Frontal cortex (tissue), 4 donors: ENCODE results near the gene LDHB. TPM values are rescaled to one million over a fixed set of nuclear protein-coding genes. Genes with fewer than 3 reads are reported as not detected.
"Not testable (repeated sequence)": the region's sequence is repeated elsewhere in the genome, so short reads cannot be mapped to it uniquely, and the experiment has no call there.

ENCODE experiments used
- DNase-seq, 2 donors: peaks; one replicate each; pipeline ENCODE4 v3.0.0; 2012; ENCODE audit warnings: low spot score in 2 of 2
- FAIRE-seq: peaks from 2 replicates; lab custom pipeline; 2012; peaks lifted over from hg19 to GRCh38; lab: Jason Lieb, UNC
- total RNA-seq: library from RNA; depleted of rRNA; stranded (reverse); fragments of >200 nt; gene quantifications from one replicate; pipeline ENCODE4 v1.2.3, GENCODE V29; 2014
- donor health status: control.
- donor health status: control.
- donor health status: control.

Gene LDHB
- total RNA-seq: 495 TPM

GRCh38 chr12:21657326-21658077 lies at the start of gene LDHB:
LDHB (minus strand) TSS chr12:21657842; CDS start chr12:21654671, 3,171 bp downstream.
- FAIRE-seq (no peak), DNase-seq (peak; percentile 64 to 81)

DNA sequence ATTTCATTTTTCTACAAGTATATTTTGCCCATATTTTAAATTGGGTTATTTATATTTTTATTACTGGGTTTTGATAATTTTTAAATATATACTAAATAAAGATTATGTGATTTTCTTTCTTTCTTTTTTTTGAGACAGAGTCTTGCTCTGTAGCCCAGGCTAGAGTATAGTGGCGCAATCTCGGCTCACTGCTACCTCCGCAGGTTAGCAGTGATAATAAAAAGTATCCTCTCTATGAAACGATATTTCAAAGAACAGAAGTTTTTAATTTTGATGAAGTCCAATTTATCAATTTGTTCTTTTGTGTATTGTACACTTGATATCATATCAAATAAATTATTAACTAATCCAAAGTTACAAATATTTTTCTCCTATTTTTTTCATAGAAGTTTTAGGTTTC lies 47.2 kb upstream of the LDHB start:
- no peak for FAIRE-seq
- no peak for DNase-seq

GRCh38 chr12:21699851-21700250 lies 42.2 kb upstream of the LDHB start:
- no peak for DNase-seq
- no peak for FAIRE-seq

- FAIRE-seq (peak; percentile 98), DNase-seq (no peak)
These were observed 40.4 kb upstream of the LDHB start for GRCh38 chr12:21697904-21698630.

- FAIRE-seq: no peak
These were observed 39.0 kb upstream of the LDHB start for GRCh38 chr12:21696625-21697024.

GRCh38 chr12:21695986-21696385 lies 38.3 kb upstream of the LDHB start:
- FAIRE-seq: no peak

More at GRCh38 chr12:21696625-21697024, 39.0 kb upstream of the LDHB start:
- DNase-seq: no peak

GRCh38 chr12:21694660-21695059 lies 37.0 kb upstream of the LDHB start:
- DNase-seq (no peak), FAIRE-seq (no peak)

More at GRCh38 chr12:21695986-21696385, 38.3 kb upstream of the LDHB start:
- no peak for DNase-seq

DNA sequence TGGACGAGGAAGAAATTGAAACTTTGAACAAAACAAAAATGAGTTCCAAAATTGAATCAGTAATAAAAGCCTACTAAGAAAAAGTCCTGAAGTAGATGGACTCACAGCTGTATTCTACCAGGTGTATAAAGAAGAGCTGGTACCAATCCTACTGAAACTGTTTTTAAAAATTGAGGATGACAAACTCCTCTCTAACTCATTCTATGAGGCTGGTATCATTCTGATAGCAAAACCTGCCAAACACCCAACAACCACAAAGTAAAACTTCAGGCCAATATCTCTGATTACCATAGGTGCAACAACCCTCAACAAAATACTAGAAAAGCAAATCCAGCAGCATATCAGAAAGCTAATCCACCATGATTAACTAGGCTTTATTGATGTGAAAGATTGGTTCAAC lies 33.9 kb upstream of the LDHB start:
- FAIRE-seq: no peak

DNA sequence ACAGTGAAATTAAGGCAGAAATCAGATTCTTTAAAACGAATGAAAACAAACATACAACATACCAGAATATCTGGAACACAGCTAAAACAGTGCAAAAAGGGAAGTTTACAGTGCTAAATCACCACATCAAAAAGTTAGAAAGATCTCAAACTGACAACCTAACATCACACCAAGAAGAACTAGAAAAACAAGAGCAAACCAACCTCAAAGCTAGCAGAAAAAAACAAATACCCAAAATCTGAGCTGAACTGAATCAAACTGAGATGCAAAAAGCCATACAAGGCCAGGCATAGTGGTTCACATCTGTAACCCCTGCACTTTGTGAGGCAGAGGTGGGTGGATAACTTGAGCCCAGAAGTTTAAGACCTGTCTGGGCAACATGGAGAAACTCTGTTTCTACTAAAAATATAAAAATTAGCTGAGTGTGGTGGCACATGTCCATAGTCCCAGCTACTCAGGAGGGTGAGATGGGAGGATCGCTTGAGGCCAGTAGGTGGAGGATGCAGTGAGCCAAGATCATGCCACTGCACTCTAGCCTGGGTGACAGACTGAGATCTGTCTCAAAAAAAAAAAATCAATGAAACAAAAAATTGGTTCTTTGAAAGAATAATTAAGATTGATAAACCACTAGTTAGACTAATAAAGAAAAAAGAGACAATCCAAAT lies 33.2 kb upstream of the LDHB start:
- DNase-seq (no peak), FAIRE-seq (no peak)

More for the DNA sequence above, 33.9 kb upstream of the LDHB start:
- no peak for DNase-seq

GRCh38 chr12:21683115-21683514 lies 25.5 kb upstream of the LDHB start:
- FAIRE-seq: no peak
- DNase-seq: no peak

DNA sequence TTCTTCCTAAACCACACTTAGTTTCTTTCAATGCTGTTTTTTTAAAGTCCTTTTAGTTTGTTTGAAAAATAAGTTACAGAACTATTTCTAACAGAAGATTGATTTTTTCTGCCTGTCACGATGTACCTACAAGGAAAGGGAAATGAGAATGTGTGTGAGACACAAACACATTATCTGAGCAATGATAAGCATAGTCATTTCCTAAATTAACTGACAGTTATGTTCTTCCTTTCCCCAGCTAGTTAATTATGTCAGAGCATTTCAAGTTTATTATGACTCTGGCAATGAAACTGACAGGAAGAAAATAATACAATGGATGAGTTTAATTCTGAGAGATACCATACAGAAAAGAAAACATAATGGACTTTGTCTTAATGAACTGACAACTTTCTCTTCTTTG lies 21.3 kb upstream of the LDHB start:
- DNase-seq: no peak

GRCh38 chr12:21677622-21678277 lies 20.1 kb upstream of the LDHB start:
- DNase-seq: no peak
- no peak for FAIRE-seq

More for the DNA sequence above, 21.3 kb upstream of the LDHB start:
- no peak for FAIRE-seq

DNA sequence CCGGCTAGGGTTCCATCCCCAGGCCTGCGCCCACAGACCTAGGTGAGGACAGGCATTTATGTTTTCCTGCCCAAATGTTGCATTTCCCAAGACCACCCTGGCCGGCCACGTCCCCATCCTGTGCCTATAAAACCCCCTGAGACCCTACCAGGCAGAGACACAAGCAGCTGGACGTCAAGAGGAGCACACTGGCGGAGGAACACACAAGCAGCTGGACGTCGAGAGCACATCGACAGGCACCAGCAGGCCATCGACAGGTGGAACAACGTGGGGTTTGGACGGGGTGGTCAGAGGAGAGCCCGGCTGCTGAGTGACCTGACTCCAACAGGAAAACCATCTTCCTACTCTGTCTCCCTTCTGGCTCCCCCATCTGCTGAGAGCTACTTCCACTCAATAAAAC lies 19.6 kb upstream of the LDHB start:
- DNase-seq (no peak), FAIRE-seq (no peak)

DNA sequence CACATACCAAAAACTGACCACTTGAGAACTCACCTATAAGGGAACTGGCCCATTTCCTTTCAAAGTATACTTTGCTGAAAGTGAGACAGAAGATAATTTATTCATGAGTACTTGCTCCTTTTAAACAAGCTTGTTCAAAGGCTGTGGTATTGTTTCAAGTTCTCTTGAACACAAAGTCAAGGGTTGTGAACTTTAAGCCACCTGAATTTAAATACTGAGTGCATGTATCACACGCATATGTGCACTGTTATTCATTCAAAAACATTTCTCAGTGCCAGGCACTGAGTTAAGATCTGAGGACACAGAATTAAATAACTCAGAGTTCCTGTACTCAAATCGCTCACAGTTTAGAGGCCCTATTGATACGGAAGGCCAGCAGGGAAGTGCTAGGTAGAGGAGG lies 19.1 kb upstream of the LDHB start:
- FAIRE-seq (no peak), DNase-seq (no peak)

- FAIRE-seq: no peak
- DNase-seq: no peak
These were observed 18.0 kb upstream of the LDHB start for GRCh38 chr12:21675641-21676040.

DNA sequence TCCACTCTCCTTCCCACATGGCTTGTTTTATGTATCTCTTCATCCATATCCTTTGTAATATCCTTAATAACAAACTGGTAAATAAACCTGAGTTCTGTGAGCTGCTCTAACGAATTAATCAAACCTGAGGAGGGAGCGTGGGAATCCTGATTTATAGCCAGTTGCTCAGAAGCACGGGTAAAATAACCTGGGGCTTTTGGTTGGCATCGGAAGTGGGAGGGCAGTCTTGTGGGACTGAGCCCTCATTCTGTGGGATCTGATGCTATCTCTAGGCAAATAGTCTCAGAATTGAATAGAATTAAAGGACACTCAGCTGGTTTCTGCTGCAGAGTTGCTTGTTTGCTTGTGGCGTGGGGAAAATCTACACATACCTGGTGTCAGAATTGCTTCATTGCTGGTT lies 17.5 kb upstream of the LDHB start:
- no peak for DNase-seq
- FAIRE-seq: no peak

DNA sequence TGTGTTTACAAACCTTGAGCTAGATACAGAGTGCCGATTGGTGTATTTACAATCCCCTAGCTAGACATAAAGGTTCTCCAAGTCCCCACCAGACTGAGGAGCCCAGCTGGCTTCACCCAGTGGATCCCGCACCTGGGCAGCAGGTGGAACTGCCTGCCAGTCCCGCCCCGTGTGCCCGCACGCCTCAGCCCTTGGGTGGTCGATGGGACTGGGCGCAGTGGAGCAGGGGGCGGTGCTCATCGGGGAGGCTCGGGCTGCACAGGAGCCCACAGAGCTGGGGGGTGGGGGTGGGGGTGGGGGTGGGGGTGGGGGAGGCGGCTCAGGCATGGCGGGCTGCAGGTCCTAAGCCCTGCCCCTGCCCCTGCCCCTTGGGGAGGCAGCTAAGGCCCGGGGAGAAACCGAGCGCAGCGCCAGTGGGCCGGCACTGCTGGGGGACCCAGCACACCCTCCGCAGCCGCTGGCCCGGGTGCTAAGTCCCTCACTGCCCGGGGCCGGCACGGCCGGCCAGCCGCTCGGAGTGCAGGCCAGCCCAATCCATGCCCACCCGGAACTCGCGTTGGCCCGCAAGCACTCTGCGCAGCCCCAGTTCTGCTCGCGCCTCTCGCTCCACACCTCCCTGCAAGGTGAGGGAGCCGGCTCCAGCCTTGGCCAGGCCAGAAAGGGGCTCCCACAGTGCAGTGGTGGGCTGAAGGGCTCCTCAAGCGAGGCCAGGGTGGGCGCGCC lies 16.3 kb upstream of the LDHB start:
- FAIRE-seq, DNase-seq: not testable (repeated sequence)

DNA sequence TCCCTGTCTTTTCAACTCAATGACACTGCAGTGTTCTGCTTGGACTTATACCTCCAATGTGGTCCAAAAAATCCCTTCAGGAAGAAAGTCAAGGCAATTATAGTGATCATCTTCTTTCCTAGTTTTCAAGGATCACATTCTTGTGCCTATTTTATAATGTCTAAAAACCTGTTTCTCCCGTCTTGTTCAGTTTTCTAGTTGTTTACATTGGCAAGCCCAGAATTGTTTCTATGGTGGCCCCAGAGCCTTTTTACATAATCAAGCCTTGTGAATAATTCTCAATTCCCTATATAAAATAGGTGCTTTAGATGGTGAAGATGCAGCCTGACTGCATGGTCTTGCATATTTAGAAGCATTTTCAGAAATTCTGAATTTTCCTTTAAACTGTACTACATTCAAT lies 14.5 kb upstream of the LDHB start:
- no peak for FAIRE-seq
- no peak for DNase-seq

DNA sequence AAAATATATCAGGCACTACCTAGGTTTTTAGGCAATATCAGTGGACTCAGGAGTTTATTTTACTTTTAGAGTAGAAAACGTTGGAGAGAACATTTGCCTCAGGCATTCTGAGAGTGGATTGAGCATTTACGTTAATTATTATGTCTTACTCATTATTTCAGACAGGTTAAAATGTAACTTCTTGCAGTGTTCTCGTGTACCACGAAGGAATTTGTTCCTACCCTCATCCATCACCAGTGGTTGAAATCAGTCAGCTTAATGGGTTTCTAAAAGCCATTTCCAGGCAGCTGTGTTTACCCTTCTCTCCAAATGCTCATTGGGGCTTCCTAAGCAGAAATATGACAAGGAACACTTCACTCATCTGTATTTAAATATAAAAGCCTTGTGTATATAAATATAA lies 9.1 kb upstream of the LDHB start:
- DNase-seq: no peak
- no peak for FAIRE-seq

DNA sequence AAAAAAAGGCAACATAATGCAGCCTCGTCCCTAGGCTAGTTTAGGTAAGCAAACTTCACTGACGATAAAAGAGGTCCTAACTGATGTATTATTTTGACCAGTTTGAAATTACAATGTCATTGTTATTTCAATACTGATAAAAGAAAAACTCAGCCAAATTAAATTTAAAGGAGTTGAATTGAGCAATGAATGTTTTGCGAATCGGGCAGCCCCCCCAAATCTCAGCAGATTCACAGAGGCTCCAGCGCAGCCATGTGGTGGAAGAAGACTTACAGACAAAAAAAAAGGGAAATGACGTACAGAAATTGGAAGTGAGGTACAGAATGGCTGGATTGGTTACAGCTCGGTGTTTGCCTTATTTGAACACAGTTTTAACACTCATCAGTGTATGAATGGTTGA lies 8.2 kb upstream of the LDHB start:
- no peak for FAIRE-seq
- DNase-seq: no peak
